Neural progenitor cell (in vitro differentiated cells): ENCODE results near the gene KDM2B. TPM values are rescaled to one million over a fixed set of nuclear protein-coding genes. Genes with fewer than 3 reads are reported as not detected.

Experiments used
- DNase-seq: peaks from one replicate; pipeline ENCODE4 v3.0.0-alpha.2; 2016; ENCODE audit warnings: low spot score
- H2AFZ ChIP-seq: fragments of 200-600 bp; sonication (generic); replicated peaks from 2 replicates; pipeline ENCODE4 v1.6.1; 2016; ENCODE audit warnings: antibody characterized with exemption
- H3F3A ChIP-seq: fragments of 200-600 bp; sonication (generic); 2 replicates; pipeline ENCODE4 v1.6.1; 2016; ENCODE audit warnings: antibody characterized with exemption, low read depth
- H3K27ac ChIP-seq: fragments of 200-600 bp; sonication (generic); 2 replicates; pipeline ENCODE4 v1.5.1; 2016; ENCODE audit warnings: mild to moderate bottlenecking
- H3K27me3 ChIP-seq: fragments of 200-600 bp; sonication (generic); 2 replicates; pipeline ENCODE4 v1.6.1; 2016; ENCODE audit warnings: mild to moderate bottlenecking, moderate library complexity
- H3K36me3 ChIP-seq: fragments of 200-600 bp; sonication (generic); 2 replicates; pipeline ENCODE4 v1.5.1; 2016
- H3K4me1 ChIP-seq: fragments of 200-600 bp; sonication (generic); 2 replicates; pipeline ENCODE4 v1.6.1; 2016; ENCODE audit warnings: mixed run types
- H3K4me2 ChIP-seq: fragments of 200-600 bp; sonication (generic); 2 replicates; pipeline ENCODE4 v1.6.1; 2016
- H3K4me3 ChIP-seq: fragments of 200-600 bp; sonication (generic); 2 replicates; pipeline ENCODE4 v1.5.1; 2016
- H3K79me2 ChIP-seq: fragments of 200-600 bp; sonication (generic); 2 replicates; pipeline ENCODE4 v1.6.1; 2016; ENCODE audit warnings: low read depth
- H3K9ac ChIP-seq: fragments of 200-600 bp; sonication (generic); 2 replicates; pipeline ENCODE4 v1.6.1; 2016
- H3K9me3 ChIP-seq: fragments of 200-600 bp; sonication (generic); 2 replicates; pipeline ENCODE4 v1.5.1; 2016; ENCODE audit warnings: low read depth
- H4K20me1 ChIP-seq: fragments of 200-600 bp; sonication (generic); 2 replicates; pipeline ENCODE4 v1.6.1; 2016; ENCODE audit warnings: low read depth
- H3K27ac Mint-ChIP-seq: 3 replicates; pipeline ENCODE4 v1.8.0; 2021; ENCODE audit warnings: mixed read lengths
- H3K27me3 Mint-ChIP-seq: 2 replicates; pipeline ENCODE4 v1.8.0; 2022; ENCODE audit warnings: low read depth, mild to moderate bottlenecking, inconsistent platforms, moderate library complexity, mixed read lengths; ENCODE audit not compliant: insufficient read depth
- H3K36me3 Mint-ChIP-seq: 3 replicates; pipeline ENCODE4 v1.8.0; 2021; ENCODE audit warnings: mixed read lengths
- H3K4me1 Mint-ChIP-seq: 3 replicates; pipeline ENCODE4 v1.8.0; 2021; ENCODE audit warnings: mixed read lengths
- H3K4me3 Mint-ChIP-seq: 3 replicates; pipeline ENCODE4 v1.8.0; 2021; ENCODE audit warnings: mild to moderate bottlenecking, moderate library complexity, mixed read lengths
- H3K9me3 Mint-ChIP-seq: 3 replicates; pipeline ENCODE4 v1.8.0; 2020; ENCODE audit warnings: mixed read lengths
- CTCF ChIP-seq: fragments of 200-600 bp; sonication (generic); IDR thresholded peaks from 2 replicates; pipeline ENCODE4 v1.5.1; 2017; ENCODE audit warnings: antibody characterized with exemption, mild to moderate bottlenecking
- EZH2 ChIP-seq: fragments of 200-600 bp; sonication (generic); IDR thresholded peaks from 2 replicates; pipeline ENCODE4 v1.6.1; 2017; ENCODE audit warnings: antibody characterized with exemption, mild to moderate bottlenecking, moderate library complexity
- EZH2phosphoT487 ChIP-seq: fragments of 200-600 bp; sonication (generic); IDR thresholded peaks from 2 replicates; pipeline ENCODE4 v1.6.1; 2017; ENCODE audit warnings: antibody characterized with exemption
- total RNA-seq: library from RNA; depleted of rRNA; stranded (reverse); fragments of >200 nt; gene quantifications from 2 replicates; pipeline ENCODE4 v1.2.3, GENCODE V29; 2015; ENCODE audit warnings: low replicate concordance

Gene KDM2B
- total RNA-seq, 1 donor from 2014 or later, result 85.3 TPM

GRCh38 chr12:121545480-121545879 is 35.3 kb downstream of the KDM2B start:
- peaks cover 26% of the 10 kb centered on the region for H3K36me3 Mint-ChIP-seq
- no peak for TF ChIP-seq EZH2phosphoT487
- TF ChIP-seq CTCF, result no peak
- TF ChIP-seq EZH2, result no peak
- Histone ChIP-seq H2AFZ (no peak overlapping the region), H4K20me1 (peaks cover 53% of the 10 kb centered on the region), H3K9me3 (no peaks in the 10 kb centered on the region), H3K79me2 (peaks cover 38% of the 10 kb centered on the region), H3K27me3 (no peaks in the 10 kb centered on the region), H3K4me1 (no peaks in the 10 kb centered on the region), H3K36me3 (peaks cover 3% of the 10 kb centered on the region), H3F3A (no peaks in the 10 kb centered on the region), H3K27ac (no peak overlapping the region), H3K9ac (no peak overlapping the region), H3K4me2 (no peak overlapping the region), H3K4me3 (no peak overlapping the region)
- no peaks in the 10 kb centered on the region for H3K9me3 Mint-ChIP-seq
- peaks cover 3% of the 10 kb centered on the region for H3K27me3 Mint-ChIP-seq
- H3K4me3 Mint-ChIP-seq, result no peak overlapping the region
- H3K4me1 Mint-ChIP-seq, result peaks cover 24% of the 10 kb centered on the region
- no peak for DNase-seq
- H3K27ac Mint-ChIP-seq, result no peak overlapping the region

GRCh38 chr12:121543786-121544185 is 37.0 kb downstream of the KDM2B start:
- Histone ChIP-seq H4K20me1 (peaks cover 57% of the 10 kb centered on the region), H3K4me1 (peaks cover 2% of the 10 kb centered on the region), H2AFZ (no peak overlapping the region), H3F3A (peaks cover 13% of the 10 kb centered on the region), H3K27me3 (peaks cover 5% of the 10 kb centered on the region), H3K79me2 (peaks cover 35% of the 10 kb centered on the region), H3K9me3 (no peaks in the 10 kb centered on the region), H3K4me3 (no peak overlapping the region), H3K27ac (no peak overlapping the region), H3K36me3 (peaks cover 3% of the 10 kb centered on the region), H3K9ac (no peak overlapping the region), H3K4me2 (no peak overlapping the region)
- no peak for DNase-seq
- Mint-ChIP-seq H3K4me3 (no peak overlapping the region), H3K9me3 (no peaks in the 10 kb centered on the region), H3K27ac (no peak overlapping the region), H3K36me3 (peaks cover 28% of the 10 kb centered on the region), H3K4me1 (peaks cover 37% of the 10 kb centered on the region), H3K27me3 (peaks cover 6% of the 10 kb centered on the region)
- no peak for TF ChIP-seq EZH2phosphoT487
- TF ChIP-seq CTCF, result no peak
- no peak for TF ChIP-seq EZH2

GRCh38 chr12:121539908-121540307 is 40.9 kb downstream of the KDM2B start:
- Histone ChIP-seq H3K27ac (no peak overlapping the region), H3K4me2 (no peak overlapping the region), H3K36me3 (peaks cover under 1% of the 10 kb centered on the region), H3K79me2 (peaks cover 54% of the 10 kb centered on the region), H4K20me1 (peaks cover 79% of the 10 kb centered on the region), H3F3A (peaks cover 50% of the 10 kb centered on the region), H3K9me3 (no peaks in the 10 kb centered on the region), H2AFZ (no peak overlapping the region), H3K27me3 (peaks cover 5% of the 10 kb centered on the region), H3K9ac (no peak overlapping the region), H3K4me3 (no peak overlapping the region), H3K4me1 (peaks cover 34% of the 10 kb centered on the region)
- no peak for DNase-seq
- TF ChIP-seq CTCF, result no peak
- no peak for TF ChIP-seq EZH2
- Mint-ChIP-seq H3K27ac (no peak overlapping the region), H3K4me3 (peak overlapping the region; percentile 30), H3K36me3 (peaks cover 21% of the 10 kb centered on the region), H3K9me3 (no peaks in the 10 kb centered on the region), H3K4me1 (peaks cover 45% of the 10 kb centered on the region), H3K27me3 (peaks cover 13% of the 10 kb centered on the region)
